ENCODE results near the gene SLCO2B1. TPM values are rescaled to one million over a fixed set of nuclear protein-coding genes. Genes with fewer than 3 reads are reported as not detected.

The SLCO2B1 gene
- total and polyA plus RNA-seq, 2 donors from 2014 or later, result 8.9 to 117 TPM

- no peak overlapping the region for H3K4me3 ChIP-seq (ENCODE audit: low read length in 3 of 3)
- no peak overlapping the region for H3K27ac ChIP-seq (ENCODE audit: low read depth in 2 of 2, low read length in 2 of 2)
- H3K9me3 ChIP-seq (ENCODE audit: control insufficient read depth in 2 of 3, insufficient read depth in 1 of 3, low read length in 3 of 3), result no peaks in the 10 kb centered on the region
- TF ChIP-seq CTCF (IDR thresholded peaks at IDR 0.05; ENCODE audit: borderline replicate concordance, extremely low read depth, insufficient read depth), result no peak
- H3K4me1 ChIP-seq (ENCODE audit: control insufficient read depth in 2 of 3, insufficient read depth in 2 of 3, low read depth in 1 of 3, low read length in 3 of 3), result peaks cover 0 to 4% (median 0%) of the 10 kb centered on the region in 3 donors
- H3K36me3 ChIP-seq (ENCODE audit: control insufficient read depth in 2 of 3, insufficient read depth in 3 of 3, low read length in 3 of 3), result no peaks in the 10 kb centered on the region
- H3K9ac ChIP-seq (ENCODE audit: low read length in 3 of 3), result no peak overlapping the region
- intact Hi-C loops (cut with DNase I), result loop anchor here (5.0 to 10.0 kb wide), 2 partner anchors 52 to 104 kb away; no protein-coding TSS in a partner anchor
- H3K27me3 ChIP-seq (ENCODE audit: control insufficient read depth, insufficient read depth, low read length), result no peaks in the 10 kb centered on the region
- DNase-seq, result peak in 2 of 5 donors; percentile 65 to 92
- FAIRE-seq, result no peak
These were observed 8.0 kb upstream of the SLCO2B1 start for GRCh38 chr11:75142714-75143419.

- Histone ChIP-seq H3K27ac (ENCODE audit: low read depth in 2 of 2, low read length in 2 of 2) (no peak overlapping the region), H3K4me1 (ENCODE audit: control insufficient read depth in 2 of 3, insufficient read depth in 2 of 3, low read depth in 1 of 3, low read length in 3 of 3) (peaks cover 0 to 4% (median 0%) of the 10 kb centered on the region in 3 donors), H3K27me3 (ENCODE audit: control insufficient read depth, insufficient read depth, low read length) (no peaks in the 10 kb centered on the region), H3K9ac (ENCODE audit: low read length in 3 of 3) (no peak overlapping the region), H3K9me3 (ENCODE audit: control insufficient read depth in 2 of 3, insufficient read depth in 1 of 3, low read length in 3 of 3) (no peaks in the 10 kb centered on the region), H3K4me3 (ENCODE audit: low read length in 3 of 3) (no peak overlapping the region), H3K36me3 (ENCODE audit: control insufficient read depth in 2 of 3, insufficient read depth in 3 of 3, low read length in 3 of 3) (no peaks in the 10 kb centered on the region)
- FAIRE-seq (no peak), DNase-seq (no peak)
- TF ChIP-seq CTCF (IDR thresholded peaks at IDR 0.05; ENCODE audit: borderline replicate concordance, extremely low read depth, insufficient read depth), result no peak
- intact Hi-C loops (cut with DNase I), result loop anchor here (5.0 to 10.0 kb wide), 2 partner anchors 51 to 104 kb away; no protein-coding TSS in a partner anchor
These were observed 7.5 kb upstream of the SLCO2B1 start for GRCh38 chr11:75143420-75143731.

- Histone ChIP-seq H3K9me3 (ENCODE audit: control insufficient read depth in 2 of 3, insufficient read depth in 1 of 3, low read length in 3 of 3) (no peaks in the 10 kb centered on the region), H3K27me3 (ENCODE audit: control insufficient read depth, insufficient read depth, low read length) (no peaks in the 10 kb centered on the region), H3K9ac (ENCODE audit: low read length in 3 of 3) (no peak overlapping the region), H3K4me1 (ENCODE audit: control insufficient read depth in 2 of 3, insufficient read depth in 2 of 3, low read depth in 1 of 3, low read length in 3 of 3) (peaks cover 0 to 4% (median 0%) of the 10 kb centered on the region in 3 donors), H3K27ac (ENCODE audit: low read depth in 2 of 2, low read length in 2 of 2) (no peak overlapping the region), H3K4me3 (ENCODE audit: low read length in 3 of 3) (no peak overlapping the region), H3K36me3 (ENCODE audit: control insufficient read depth in 2 of 3, insufficient read depth in 3 of 3, low read length in 3 of 3) (no peaks in the 10 kb centered on the region)
- TF ChIP-seq CTCF (IDR thresholded peaks at IDR 0.05; ENCODE audit: borderline replicate concordance, extremely low read depth, insufficient read depth), result no peak
- DNase-seq (no peak), FAIRE-seq (no peak)
- intact Hi-C loops (cut with DNase I), result loop anchor here (5.0 to 10.0 kb wide), 2 partner anchors 50 to 103 kb away; no protein-coding TSS in a partner anchor
These were observed 6.2 kb upstream of the SLCO2B1 start for GRCh38 chr11:75144716-75145014.
